GM18507 (cell line): ENCODE data around the gene RAB34.

Source experiments
- DNase-seq: peaks from one replicate; pipeline ENCODE4 v3.0.0; 2011; ENCODE audit warnings: low read depth; ENCODE audit not compliant: insufficient read length; ENCODE audit errors: extremely low spot score
- FAIRE-seq: peaks from 2 replicates; lab custom pipeline; 2011; peaks lifted over from hg19 to GRCh38; lab: Jason Lieb, UNC

Gene RAB34

DNA sequence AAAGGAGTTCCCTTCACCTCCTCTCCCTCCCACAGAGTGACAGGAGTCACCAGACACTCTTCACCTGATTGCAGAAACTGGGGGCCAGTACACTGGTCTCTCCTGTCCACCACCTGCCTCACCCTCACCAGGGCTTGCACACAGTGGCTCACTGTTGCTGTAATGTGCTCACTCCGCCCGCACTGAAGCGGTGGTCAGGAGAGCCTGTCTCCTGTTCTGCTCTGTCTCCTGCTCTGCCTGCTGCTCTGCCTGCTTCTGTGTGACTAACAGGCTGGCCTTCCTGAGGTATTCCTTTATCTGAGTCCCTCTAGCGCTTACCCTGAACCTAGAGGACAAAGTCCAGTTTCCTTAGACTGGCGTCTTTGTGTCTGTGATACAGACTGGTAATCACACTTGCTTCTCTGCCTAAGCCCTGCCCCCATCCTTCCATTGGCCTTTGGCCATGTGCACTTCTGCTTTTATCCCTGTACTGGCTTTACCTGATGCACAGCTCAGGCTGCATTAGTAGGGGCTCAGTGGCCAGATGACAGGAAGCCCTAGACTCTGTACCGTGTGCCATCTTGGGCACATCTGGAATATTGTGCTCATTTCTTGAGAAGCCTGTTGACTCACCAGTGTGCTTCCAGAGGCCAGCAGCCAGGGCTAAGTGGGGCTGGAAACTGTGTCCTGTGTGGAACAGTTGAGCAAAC, 19.3 kb downstream of the RAB34 start:
- FAIRE-seq (no peak), DNase-seq (no peak)

- no peak for DNase-seq
Measured at GRCh38 chr17:28693869-28694268, 23.8 kb downstream of the RAB34 start.

DNA sequence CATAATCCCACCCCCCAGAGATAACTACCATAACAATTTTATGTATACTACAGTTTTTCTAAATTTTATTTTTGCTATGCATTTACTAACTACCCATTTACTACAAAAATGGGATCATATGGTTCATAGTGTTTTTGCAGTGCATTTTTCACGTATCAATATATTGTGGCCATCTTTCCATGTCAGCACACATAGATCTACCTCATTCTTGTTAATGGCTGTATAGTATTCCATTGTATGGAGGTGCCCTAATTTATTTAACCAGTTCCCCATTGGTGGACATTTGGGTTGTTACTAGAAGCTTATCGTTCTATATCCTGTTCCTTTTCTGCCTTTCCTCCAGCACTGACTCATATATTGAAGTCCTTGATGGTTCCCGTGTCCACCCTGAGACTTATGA, 28.7 kb downstream of the RAB34 start:
- no peak for FAIRE-seq
- no peak for DNase-seq

More at GRCh38 chr17:28693869-28694268, 23.8 kb downstream of the RAB34 start:
- FAIRE-seq = no peak

DNA sequence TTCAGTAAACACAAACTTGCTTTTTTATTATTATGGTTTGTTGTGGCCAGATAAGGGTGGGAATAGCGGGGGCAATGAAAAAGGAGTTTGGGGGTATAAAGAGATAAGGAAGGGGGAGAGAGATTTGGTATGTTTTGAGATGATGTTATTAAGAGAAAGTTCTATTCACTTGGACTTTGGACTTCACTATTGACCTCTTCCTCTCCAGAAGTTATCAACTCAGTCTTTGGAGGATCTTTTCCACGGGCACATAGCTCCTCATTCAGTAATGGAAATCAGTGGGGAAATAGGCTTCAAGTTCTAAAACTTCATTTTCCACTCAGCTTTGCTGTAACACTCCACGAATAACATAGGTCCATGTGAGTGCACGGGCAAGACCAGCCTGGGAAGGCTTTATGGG, 29.2 kb downstream of the RAB34 start:
- no peak for DNase-seq
- no peak for FAIRE-seq

DNA sequence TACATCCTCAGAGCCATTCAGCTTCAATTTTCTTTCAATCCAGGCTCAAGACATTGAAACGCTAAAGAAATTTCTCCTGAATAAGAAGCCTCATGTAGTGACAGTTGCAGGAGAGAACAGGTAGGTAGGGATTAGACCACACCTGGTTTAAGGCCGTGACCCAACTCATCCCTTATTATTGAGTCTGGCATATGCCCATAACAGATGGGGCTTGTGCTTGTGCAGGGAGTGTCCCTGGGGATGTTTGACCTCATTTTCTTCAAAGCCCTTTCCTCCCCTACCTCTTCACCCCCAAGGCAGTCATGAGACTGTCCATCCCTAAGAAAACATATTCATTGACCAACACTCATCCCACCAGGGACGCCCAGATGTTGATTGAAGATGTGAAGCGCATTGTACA, 31.4 kb downstream of the RAB34 start:
- no peak for DNase-seq

DNA sequence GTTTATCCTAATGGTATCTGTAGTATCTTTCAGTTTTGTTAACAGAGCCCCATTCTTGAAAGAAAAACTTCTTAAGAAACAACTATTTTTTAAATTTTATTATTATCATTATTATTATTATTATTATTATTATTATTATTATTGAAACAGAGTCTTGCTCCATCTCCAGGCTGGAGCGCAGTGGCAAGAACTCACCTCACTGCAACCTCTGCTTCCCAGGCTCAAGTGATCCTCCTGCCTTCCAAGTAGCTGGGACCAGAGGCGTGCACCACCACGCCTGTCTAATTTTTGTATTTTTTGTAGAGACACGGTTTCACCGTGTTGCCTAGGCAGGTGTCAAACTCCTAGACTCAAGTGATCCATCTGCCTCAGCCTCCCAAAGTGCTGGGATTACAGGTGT, 32.3 kb downstream of the RAB34 start:
- FAIRE-seq = no peak
- DNase-seq = no peak

More for the DNA sequence above, 31.4 kb downstream of the RAB34 start:
- no peak for FAIRE-seq

- no peak for DNase-seq
- FAIRE-seq = no peak
Measured at GRCh38 chr17:28684963-28685362, 32.7 kb downstream of the RAB34 start.

- no peak for FAIRE-seq
Measured at GRCh38 chr17:28682655-28683054, 35.0 kb downstream of the RAB34 start.

DNA sequence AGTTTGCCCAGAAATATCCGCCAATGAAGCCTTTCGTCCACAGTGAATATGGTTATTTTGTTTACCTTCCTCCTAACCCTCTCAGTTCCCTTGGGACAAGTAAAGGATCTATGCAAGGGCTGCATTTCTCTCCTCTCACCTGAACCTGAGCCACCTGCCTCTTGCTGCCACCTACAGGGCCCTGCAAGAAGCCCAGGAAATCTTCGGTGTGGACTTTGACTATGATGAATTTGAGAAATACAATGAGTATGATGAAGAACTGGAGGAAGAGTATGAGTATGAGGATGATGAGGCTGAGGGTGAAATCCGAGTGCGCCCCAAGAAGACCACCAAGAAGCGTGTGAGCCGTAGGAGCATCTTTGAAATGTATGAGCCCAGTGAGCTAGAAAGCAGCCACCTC, 41.7 kb downstream of the RAB34 start:
- DNase-seq (no peak), FAIRE-seq (no peak)

More at GRCh38 chr17:28682655-28683054, 35.0 kb downstream of the RAB34 start:
- no peak for DNase-seq

DNA sequence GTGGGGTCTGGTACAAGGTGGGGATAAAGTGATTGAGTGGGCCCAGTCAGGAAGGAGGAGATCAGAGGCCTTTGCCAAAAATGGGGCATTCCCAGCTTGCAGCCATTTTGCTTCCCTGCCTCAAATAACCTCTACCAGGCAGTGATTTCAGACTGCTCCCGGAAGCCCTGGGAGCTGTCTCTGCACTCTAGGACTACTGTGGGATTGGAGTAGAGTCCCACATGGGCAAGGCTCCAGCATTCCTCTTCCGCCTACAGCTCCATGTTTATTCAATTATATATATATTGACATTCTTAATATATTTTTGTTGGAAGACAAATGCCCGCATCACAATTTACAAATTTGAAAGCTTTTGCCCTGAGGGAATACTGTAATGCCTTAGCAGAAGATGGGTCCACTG, 42.2 kb downstream of the RAB34 start:
- FAIRE-seq (no peak), DNase-seq (no peak)

DNA sequence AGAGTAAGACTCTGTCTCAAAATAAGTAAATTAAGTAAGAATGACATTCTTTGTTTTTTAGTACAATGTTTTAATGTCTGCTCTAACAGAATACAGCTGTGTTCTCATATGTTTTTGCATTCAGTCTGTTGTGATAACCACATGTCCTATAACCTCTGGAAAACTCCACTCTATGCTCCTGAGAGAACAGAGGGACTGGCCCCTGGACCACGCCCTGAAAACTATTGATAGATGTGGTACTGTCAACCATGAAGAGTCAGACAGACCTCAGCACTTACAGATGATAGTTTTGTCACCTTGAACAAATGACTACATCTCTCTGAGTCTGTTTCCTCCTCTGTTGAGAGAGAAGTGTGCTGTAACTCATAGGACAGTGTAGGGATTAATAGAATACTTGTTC, 47.8 kb downstream of the RAB34 start:
- FAIRE-seq = no peak
- no peak for DNase-seq

DNA sequence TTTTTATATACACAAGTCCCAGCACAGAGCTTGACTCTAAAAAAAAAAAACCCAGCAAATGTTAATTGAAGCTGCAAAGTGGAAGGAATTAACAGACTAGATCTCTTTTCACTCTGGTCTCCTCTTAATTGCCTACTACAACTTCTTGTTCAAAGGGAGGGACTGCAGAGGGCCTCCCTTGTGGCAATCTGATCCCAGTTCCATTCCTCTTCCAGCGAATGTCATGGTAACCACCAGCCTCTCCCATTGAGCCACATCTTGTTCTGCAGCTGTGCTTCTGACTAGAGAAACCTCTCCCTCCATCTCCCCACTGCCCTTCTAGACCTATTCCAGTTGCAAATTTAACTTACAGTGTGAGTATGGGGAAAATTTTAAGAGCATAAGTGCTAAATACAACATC, 49.8 kb downstream of the RAB34 start:
- no peak for DNase-seq
- FAIRE-seq = no peak

GRCh38 chr17:28665994-28666393, 51.7 kb downstream of the RAB34 start:
- DNase-seq = no peak
- no peak for FAIRE-seq
